Measurements from ENCODE around the gene SPATA16. TPM values are rescaled to one million over a fixed set of nuclear protein-coding genes. Genes with fewer than 3 reads are reported as not detected.
"Not testable (repeated sequence)": the region's sequence is repeated elsewhere in the genome, so short reads cannot be mapped to it uniquely, and the experiment has no call there.

Gene SPATA16
- total RNA-seq, 1 donor from 2014 or later: not detected

DNA sequence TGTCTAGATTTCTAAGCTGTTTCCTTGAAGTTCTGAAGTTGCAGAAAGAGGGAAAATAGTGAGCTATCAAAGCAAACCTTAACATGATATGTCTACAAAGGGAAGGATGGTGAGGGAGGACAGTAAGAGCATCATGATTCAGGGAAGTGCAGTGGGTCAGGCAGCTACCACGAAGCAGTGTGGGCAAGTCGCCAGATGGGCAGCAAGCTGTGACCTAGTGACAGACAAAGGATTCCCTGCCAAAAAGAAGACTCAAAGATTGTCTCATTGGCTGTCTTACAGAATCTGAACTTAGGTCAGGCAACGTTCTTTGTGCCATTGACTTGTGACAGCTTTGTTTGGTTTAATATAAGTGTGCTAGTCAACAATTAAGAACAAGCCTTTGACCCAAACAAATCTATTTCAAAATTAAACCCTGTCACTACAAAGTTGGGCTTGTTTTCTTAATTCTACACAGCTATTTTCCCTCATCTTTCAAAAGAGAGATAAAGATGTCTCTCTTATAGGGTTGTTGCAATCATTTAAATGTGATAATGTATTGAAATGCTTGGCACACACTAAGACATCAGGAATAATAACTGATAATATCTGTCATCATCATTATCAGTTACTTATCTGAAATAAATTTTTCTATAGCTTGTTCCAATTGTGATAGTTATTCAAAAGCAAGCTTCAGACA lies 237.3 kb downstream of the SPATA16 start:
- intact Hi-C loops (cut with micrococcal nuclease): no loop called here

DNA sequence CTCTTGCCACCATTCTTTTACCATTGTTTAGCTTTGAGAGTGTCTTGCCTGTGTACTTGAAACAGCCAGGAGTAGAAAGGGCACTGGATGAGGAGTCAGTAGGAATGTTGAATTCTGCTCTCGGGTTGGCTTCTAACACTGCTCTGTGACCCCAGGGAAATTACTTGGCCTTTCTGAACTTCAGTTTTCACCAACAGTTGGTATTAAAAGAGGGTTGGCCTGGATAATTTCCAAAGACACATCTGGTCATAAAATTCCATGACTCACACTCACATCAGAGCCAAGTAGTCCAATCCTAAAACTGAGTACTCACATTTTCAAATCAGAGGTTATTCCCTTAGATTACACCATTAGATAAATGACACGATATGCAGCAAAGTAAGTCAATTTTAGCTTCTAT lies 248.9 kb downstream of the SPATA16 start:
- intact Hi-C loops (cut with micrococcal nuclease): no loop called here

DNA sequence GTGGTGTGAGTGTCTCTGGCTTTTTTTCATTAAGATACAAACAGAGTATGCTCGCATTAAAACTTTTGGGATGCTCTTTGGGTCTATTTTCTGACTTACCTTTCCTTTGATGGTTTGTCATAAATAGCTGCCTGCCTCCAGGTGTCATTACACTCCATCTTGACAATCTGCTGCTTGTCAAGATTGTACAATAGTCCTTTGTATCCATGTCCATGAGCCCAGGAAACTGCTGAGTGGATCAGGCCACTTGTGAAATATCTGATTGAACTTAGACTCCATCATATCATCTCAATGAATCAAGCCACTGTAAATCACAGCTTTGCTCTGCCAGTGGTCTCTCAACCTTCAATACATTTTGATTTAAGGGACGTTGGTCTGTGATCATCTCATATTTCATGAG lies 255.3 kb downstream of the SPATA16 start:
- intact Hi-C loops (cut with micrococcal nuclease): no loop called here

DNA sequence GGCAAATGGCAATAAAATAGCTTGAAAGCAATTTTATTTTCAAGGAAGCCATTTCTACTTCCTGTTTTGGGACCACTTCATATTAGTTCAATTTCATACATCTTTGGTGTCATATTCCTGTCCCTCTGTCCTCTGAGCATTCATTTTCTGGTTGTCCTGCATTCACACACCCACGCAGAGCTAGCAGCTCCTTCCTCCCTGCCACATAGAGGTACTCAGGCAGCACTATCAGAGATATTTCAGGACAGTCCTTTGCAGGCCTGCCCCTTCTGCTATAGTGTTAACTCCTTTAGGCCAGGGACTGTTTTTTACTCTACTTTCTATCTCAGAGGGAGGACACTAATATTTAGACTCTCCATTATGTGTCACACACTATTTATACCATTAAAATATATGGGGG lies 258.5 kb downstream of the SPATA16 start:
- intact Hi-C loops (cut with micrococcal nuclease): no loop called here

DNA sequence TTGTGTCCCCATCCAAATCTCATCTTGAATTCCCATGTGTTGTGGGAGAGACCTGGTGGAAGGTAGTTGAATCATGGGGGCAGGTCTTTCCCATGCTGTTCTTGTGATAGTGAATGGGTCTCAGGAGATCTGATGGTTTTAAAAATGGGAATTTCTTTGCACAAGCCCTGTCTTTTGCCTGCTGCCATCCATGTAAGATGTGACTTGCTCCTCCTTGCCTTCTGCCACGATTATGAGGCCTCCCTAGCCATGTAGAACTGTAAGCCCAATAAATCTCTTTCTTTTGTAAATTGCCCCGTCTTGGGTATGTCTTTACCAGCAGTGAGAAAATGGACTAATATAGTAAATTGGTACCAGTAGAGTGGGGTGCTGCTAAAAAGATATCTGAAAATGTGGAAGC lies 261.7 kb downstream of the SPATA16 start:
- intact Hi-C loops (cut with micrococcal nuclease): not testable (repeated sequence)

DNA sequence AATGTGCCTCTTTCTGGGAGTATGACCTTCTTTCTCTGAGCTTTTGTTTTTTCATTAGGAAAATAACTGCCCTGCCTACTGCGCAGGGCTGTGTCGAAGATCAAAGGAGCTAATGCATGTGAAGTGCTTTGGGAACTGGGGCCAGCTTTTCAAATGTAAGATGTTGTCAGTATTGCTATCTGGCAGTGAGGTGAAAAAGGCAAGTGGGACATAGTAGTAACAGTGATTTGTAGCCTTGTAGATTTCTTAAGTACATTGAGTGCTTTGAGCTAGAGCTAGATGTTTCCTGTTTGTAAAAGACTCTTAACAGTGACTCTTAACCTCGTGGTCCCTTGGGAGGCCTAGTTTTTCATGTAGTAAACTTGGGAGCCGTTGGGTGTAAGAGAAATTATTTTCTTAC lies 264.0 kb downstream of the SPATA16 start:
- intact Hi-C loops (cut with micrococcal nuclease): no loop called here

DNA sequence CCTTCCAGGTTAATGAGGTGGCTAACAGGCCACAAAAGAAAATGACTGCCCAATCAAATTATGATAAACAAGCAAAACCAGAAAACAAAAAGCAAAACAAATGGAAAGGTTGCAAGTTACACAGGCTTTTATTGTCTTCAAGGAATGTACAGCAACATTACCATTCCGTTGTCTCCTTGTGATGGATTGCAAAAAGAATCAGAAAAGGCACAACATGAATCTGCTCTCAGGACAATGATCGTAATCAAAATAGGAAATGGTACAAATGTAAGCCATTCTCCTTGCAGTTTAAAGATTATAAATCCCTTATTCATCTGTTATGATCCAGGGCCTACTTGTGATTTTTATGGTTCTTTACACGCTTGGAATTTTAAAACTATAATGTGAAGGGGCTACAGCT lies 264.7 kb downstream of the SPATA16 start:
- intact Hi-C loops (cut with micrococcal nuclease): no loop called here

DNA sequence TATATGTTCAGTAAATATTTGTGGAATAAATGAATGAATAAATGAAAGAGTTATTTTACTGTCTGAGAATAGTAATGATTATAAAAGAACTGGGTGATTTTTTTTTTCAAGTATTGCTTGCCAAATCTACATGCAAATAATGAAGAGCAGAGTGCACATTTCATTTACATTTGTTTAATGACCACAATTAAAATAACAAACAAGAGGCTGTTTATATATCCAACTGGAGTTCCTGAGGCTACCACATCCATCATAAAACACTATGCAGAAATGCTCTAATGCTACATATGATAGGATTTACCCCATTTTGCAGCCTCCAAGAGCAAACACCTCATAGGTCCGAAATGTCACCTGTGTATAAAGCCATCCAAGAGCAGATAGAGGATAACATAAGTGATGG lies 266.0 kb downstream of the SPATA16 start:
- intact Hi-C loops (cut with micrococcal nuclease): no loop called here

DNA sequence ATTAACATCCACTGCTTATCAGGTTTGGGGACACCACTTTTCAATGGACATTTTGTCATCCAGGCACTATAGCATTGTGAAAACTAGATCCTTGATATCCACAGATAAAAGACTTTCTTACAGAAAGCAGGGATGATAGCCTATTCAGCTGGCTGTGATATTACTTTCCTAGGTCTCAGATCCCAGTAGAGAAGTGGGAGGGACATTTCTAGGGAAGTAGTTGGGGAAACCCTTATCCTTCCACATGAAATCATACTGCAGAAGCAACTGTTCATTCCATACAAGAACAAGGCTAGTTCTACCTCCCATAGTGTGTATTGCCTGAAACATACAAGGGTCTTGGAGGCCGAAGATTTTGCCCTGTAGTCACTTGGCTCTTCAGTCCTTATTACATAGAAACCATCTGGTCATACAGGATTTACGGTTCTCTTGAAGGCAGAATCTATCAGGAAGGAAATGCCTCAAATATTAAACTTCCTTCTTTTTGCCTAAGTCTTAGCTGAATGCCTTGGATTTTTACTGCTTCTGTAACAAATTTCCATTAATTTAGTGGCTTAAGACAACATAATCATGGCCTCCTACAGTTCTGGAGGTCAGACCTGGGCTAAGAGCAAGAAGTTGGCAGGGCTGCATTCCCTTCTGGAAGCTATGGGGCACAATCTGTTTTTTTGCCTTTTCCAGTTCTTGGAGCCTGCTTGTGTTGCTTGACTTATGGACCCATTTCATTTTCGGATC lies 271.1 kb downstream of the SPATA16 start:
- intact Hi-C loops (cut with micrococcal nuclease): no loop called here

DNA sequence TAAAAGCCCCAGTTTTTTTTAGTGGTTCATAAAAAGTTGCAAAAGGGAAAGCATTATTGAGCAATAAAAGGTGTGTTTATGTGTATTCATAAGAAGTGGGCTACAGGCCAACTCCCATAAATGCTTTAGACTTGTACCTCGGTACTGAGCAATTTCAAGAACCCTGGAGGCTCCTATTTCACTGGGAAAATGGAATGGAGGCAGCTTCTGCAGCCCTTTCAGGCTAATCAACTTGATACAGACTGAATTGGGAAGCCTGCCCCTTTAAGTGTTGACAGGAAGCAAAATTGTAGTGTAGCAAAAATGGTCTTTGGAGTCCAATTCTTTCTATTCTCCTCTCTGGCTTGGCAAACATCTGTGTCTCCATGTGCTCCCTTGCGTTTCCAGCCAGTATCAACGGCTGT lies 271.7 kb downstream of the SPATA16 start:
- intact Hi-C loops (cut with micrococcal nuclease): no loop called here

DNA sequence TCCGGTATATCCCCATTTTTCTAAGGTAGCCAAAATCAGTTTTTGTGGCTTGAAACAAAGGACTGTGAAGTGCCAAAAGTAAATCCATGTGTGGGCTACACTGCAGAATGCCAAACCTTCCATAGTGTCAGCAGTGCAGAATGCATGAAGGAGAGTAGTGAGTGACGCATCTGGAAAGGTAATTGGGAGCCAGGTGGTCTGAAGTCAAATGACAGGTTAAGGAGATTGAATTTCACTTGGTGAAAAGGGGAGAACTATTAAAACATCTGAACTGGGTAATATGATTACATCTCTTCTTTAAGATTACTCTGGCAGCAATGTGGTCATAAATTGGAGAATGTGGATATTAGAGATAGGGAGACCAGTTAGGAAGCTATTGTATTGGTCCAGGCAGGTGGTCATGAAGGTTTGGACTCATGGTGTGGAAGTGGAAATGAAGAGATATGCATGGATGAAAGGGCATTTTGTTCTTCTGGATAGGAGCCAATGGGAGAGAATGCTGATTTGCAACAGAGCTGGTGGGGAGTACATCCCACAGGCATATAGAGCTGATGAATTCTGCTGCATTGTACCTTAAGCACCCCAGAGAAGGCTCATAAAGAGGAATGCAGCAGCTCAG lies 272.3 kb downstream of the SPATA16 start:
- intact Hi-C loops (cut with micrococcal nuclease): no loop called here

DNA sequence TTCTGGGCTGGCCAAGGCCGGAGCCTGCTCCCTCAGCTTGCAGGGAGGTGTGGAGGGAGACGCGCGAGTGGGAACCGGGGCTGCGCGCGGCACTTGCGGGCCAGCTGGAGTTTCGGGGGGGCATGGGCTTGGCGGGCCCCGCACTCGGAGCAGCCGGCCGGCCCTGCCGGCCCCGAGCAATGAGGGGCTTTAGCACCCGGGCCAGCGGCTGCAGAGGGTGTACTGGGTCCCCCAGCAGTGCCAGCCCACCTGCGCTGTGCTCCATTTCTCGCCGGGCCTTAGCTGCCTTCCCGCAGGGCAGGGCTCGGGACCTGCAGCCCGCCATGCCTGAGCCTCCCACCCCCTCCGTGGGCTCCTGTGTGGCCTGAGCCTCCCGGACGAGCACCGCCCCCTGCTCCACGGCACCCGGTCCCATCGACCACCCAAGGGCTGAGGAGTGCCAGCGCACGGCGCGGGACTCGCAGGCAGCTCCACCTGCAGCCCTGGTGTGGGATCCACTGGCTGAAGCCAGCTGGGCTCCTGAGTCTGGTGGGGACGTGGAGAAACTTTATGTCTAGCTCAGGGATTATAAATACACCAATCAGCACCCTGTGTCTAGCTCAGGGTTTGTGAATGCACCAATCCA lies 274.2 kb downstream of the SPATA16 start:
- intact Hi-C loops (cut with micrococcal nuclease): not testable (repeated sequence)

DNA sequence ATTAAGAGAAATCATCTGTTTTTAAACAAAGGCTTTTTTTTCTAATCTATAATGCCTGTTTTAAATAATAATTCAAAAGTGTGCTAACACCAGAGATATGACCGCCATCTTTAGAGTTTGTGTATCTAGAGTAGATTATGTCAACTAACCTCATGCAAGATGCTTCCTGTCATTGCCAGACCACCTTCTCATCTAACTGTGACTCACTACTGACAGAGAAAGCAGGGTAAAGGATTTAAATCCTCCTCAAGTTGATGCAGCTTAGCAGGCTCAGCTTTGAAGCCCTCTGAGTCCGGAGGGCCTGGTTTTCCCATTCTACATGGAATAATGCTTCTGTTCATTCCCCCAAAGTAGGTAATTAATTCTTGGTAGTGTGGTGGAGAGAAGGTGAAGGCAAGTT lies 282.0 kb downstream of the SPATA16 start:
- intact Hi-C loops (cut with micrococcal nuclease): no loop called here

DNA sequence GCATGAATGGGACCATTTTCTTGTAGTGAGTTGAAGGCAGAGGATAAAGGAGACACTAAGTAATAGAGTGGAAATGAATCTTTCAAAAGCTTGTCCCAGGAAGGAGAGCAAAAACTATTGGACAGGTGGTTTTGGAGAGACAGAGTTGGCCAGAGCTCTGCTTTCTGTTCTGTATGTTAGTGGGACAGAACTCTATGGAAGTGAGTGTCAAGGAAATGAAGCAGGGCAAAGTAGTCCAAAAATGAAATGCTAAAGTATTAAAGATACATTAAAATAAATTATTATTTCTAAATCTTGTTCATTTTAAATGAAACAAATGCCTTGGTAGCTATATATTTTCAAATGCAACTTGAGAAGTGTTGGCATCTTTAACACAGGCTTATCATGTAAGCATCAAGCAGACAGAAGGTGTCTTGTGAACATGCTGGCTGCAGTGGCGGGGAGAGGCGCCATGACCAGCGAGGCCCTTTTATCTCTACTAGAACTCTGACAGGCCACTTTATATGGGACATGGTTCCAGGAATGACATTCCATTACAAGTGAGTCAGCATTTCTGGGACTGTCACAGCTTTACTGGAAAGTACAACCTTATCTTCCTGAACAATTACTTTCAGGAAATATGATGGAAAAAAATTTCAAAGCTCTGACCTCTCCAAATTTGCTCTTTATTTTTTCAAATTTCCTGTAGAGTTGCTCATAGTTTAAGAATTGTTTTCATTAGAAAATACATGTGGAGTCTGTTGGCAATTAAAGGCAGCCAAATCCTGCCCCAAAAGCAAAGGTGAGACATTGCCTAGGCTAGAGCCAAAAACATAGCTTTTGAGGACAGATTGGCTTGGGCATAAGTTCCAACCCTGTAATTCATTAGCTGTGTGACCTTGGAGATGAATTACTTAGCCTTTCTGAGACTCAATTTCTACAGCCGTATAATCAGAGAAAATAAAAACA lies 284.0 kb downstream of the SPATA16 start:
- intact Hi-C loops (cut with micrococcal nuclease): no loop called here

DNA sequence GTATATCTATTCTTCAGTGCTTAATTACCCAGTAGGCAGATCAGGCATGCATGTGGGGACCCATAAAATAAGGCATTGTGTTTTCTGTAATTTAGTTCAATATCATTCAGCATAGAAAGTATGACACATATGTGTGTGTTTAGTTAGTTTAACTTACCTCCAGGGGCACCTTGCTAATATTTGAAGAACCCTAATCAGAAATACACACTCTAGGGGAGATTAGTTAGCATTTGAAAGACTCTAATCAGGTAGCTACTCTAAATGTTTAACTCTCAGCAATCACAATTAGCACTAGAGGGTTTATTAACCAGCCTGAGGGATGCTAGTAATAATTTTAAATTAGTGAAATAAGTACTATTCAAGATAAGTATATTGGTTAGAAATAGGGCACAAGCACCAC lies 286.0 kb downstream of the SPATA16 start:
- intact Hi-C loops (cut with micrococcal nuclease): no loop called here

DNA sequence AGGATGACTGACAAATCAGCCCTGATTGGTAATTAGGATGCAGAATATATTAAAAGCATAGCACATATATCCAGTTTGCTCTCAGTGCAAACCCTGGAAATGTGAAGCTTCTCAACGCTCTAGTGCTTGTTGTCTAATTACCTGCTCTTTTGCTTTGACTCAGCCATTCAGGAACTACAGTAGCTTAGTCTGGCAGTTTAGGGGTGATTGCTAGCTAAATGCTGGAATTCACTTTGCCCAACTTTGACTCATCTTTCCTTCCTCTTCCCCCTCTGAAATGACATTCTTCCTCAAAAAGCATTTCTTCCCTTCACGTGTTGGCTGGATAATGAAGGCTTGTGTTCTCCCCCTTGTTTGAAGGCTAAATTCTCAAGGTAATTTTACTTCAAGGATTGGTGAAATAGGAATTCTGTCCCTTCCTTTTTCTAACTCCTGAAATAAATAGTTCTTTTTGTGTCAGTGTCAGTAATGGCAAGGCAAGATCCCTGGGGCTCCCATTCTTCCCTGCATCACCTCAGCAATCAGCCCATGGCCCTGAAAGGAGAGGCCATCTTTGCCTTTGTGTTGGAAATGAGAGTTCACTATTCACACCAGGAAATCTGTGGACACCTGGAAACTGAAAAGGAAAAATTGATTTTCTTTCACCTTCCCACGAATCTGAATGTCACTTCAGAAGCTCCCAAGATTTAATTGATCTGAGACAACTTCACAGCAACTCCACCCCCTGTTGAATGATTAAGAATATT lies 286.9 kb downstream of the SPATA16 start:
- intact Hi-C loops (cut with micrococcal nuclease): no loop called here

DNA sequence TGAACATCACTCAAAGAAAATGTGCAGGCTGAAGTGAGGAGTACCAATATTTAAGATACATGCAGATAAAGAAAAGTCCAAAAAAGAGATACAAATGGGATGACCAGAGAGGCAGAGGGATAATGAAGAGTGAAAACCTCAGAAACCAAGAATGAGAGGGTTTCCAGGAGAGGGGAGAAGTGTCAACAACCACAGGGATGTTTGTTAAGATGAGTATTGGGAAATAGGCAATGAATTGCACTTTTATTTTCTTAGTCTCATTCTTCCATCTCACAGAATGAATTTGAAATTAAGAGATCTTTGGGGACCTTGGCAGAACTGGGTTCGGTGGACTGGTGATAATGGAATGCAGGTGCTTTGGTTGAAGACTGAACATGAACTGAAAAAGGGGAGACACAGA lies 288.0 kb downstream of the SPATA16 start:
- intact Hi-C loops (cut with micrococcal nuclease): no loop called here

DNA sequence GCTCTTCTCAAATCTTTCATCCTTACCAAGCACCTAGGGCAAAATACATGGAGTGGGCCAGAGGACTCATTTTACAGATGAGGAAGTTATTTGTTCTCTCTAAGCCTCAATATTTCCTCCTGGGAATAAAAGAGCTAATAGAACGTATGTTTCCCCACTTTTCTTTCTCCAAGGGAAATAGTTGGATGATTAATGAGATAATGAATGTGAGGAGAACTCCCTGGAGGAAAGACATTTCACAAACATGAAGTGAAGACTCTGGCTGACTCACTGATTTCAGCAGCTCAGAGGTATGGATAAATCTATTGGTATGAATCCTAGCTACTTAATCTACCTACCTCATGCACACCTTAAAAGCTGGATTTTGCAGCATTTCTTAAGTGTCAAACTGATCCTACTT lies 292.1 kb downstream of the SPATA16 start:
- intact Hi-C loops (cut with micrococcal nuclease): no loop called here

DNA sequence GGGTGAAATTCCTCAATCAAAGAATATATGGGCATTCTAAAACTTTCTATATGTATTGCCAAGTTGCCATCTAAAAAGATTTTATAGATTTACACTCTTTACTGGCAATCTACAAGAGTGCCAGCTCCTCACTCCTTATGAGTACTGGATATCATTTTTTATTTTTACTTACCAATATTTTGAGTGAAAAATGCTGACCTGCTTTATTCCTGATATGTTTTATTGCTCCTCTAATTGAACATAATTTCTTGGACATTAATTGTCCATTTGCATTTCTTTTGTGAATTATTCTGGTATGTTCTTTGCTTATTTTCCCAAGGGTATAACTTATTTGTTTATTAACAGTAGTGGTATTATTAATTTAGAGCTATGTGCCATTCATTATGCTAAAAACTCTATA lies 293.7 kb downstream of the SPATA16 start:
- intact Hi-C loops (cut with micrococcal nuclease): no loop called here

DNA sequence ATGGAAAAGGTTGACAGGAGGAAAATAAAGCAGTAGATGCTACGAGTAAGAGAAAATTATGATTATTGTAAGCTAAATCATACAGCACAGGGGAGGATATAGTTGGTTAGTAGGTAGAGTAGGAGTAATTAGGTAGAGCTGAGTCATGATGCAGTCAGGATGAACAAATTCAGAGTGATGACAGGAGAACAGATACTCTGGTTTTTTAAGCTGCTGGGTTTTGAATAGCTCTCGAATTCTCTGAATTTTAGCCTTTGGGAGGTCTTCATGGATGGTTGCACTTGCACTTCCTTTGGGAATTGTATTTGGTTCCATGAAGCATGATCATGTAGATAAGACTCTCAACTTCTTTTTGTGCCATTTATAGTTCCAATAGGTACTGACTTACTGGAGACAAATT lies 294.3 kb downstream of the SPATA16 start:
- intact Hi-C loops (cut with micrococcal nuclease): no loop called here
